GM12878 (cell line): ENCODE measurements around the gene TMEM272. TPM values are rescaled to one million over a fixed set of nuclear protein-coding genes. Genes with fewer than 3 reads are reported as not detected.

Experiments
- ATAC-seq: fragments of 200-7000 bp; cut with Tn5 transposase; 3 replicates; pipeline ENCODE4 v1.9.1; 2020; ENCODE audit warnings: mild to moderate bottlenecking, moderate library complexity
- BruUV-seq: library from RNA; stranded (reverse); fragments of 400-500 nt; replicated peaks from 2 replicates; lab custom pipeline; 2021; lab: Mats Ljungman, UMichigan
- CTCF ChIA-PET: fragments of 300-600 bp; sonication (Branson Sonifier 250); formaldehyde crosslinking; extraction: SDS; loops from one replicate; lab custom pipeline; 2021; ENCODE audit warnings: inconsistent platforms; lab: Yijun Ruan, JAX
- POLR2A ChIA-PET: fragments of 350-600 bp; formaldehyde crosslinking; extraction: SDS; loops from one replicate; lab custom pipeline; 2021; ENCODE audit warnings: inconsistent platforms; lab: Charles Lee
- RAD21 ChIA-PET: fragments of 300-600 bp; sonication (Branson Sonifier 250); formaldehyde crosslinking; loops from one replicate; lab custom pipeline; 2023; ENCODE audit warnings: antibody characterized with exemption; ENCODE audit not compliant: unreplicated experiment; lab: Charles Lee
- SMC1A ChIA-PET: fragments of 300-600 bp; sonication (Branson Sonifier 250); formaldehyde crosslinking; loops from one replicate; lab custom pipeline; 2023; ENCODE audit not compliant: unreplicated experiment, uncharacterized antibody; lab: Charles Lee
- DNase-seq: peaks from one replicate; pipeline ENCODE4 v3.0.0-alpha.2; 2011; ENCODE audit warnings: low read depth, low spot score
- FAIRE-seq: peaks from 3 replicates; lab custom pipeline; 2011; peaks lifted over from hg19 to GRCh38; lab: Jason Lieb, UNC
- H2AFZ ChIP-seq: 2 replicates; pipeline ENCODE4 v1.6.0; 2011; ENCODE audit warnings: low read depth, low read length, control low read depth; ENCODE audit not compliant: control insufficient read depth
- H3K27ac ChIP-seq: 2 replicates; pipeline ENCODE4 v1.5.1; 2011; ENCODE audit warnings: control low read depth; ENCODE audit not compliant: control insufficient read depth, insufficient read depth
- H3K27me3 ChIP-seq, 2 experiments: replicated peaks in 1 of 2; 2 replicates each; pipeline versions ENCODE4 v1.6.0 to v1.6.1; 2011; ENCODE audit warnings: low read length in 1 of 2; ENCODE audit not compliant: control insufficient read depth in 2 of 2, insufficient read depth in 2 of 2
- H3K36me3 ChIP-seq, 2 experiments: 2 replicates each; pipeline ENCODE4 v1.5.1; 2011; ENCODE audit warnings: low read length in 1 of 2; ENCODE audit not compliant: control insufficient read depth in 2 of 2, insufficient read depth in 2 of 2
- H3K4me1 ChIP-seq: 2 replicates; pipeline ENCODE4 v1.6.1; 2011; ENCODE audit warnings: mild to moderate bottlenecking, low read length, moderate library complexity, mixed read lengths; ENCODE audit not compliant: control insufficient read depth, insufficient read depth
- H3K4me2 ChIP-seq: 2 replicates; pipeline ENCODE4 v1.6.0; 2011; ENCODE audit warnings: control low read depth; ENCODE audit not compliant: control insufficient read depth, insufficient read depth
- H3K4me3 ChIP-seq: fragments of 200-600 bp; sonication (generic); 2 replicates; pipeline ENCODE4 v1.5.1; 2016
- H3K79me2 ChIP-seq: 2 replicates; pipeline ENCODE4 v1.6.0; 2011; ENCODE audit warnings: low read length; ENCODE audit not compliant: control insufficient read depth, insufficient read depth
- H3K9ac ChIP-seq: 2 replicates; pipeline ENCODE4 v1.8.0; 2011; ENCODE audit warnings: low read length, control low read depth, mixed read lengths; ENCODE audit not compliant: control insufficient read depth, insufficient read depth
- H3K9me3 ChIP-seq: replicated peaks from 3 replicates; pipeline ENCODE4 v1.5.1; 2011; ENCODE audit warnings: mild to moderate bottlenecking, low read length; ENCODE audit not compliant: control insufficient read depth, insufficient read depth
- H4K20me1 ChIP-seq: 2 replicates; pipeline ENCODE4 v1.6.0; 2011; ENCODE audit not compliant: control insufficient read depth, insufficient read depth
- ATF7 ChIP-seq: fragments of 450-650 bp; IDR thresholded peaks from 2 replicates; pipeline ENCODE4 v1.6.1; 2016; ENCODE audit warnings: low read depth, mild to moderate bottlenecking
- CREM ChIP-seq: IDR thresholded peaks from 2 replicates; pipeline ENCODE4 v1.6.1; 2014; ENCODE audit warnings: antibody characterized with exemption, low read depth
- GATAD2B ChIP-seq: fragments of 450-650 bp; conservative IDR thresholded peaks from 2 replicates; pipeline ENCODE4 v1.6.1; 2017; ENCODE audit warnings: low read depth, mild to moderate bottlenecking, moderate library complexity
- JUND ChIP-seq: IDR thresholded peaks from 2 replicates; pipeline ENCODE4 v1.6.1; 2012; ENCODE audit warnings: low read depth, mild to moderate bottlenecking, low read length, improper control_type of control experiment, moderate library complexity
- MEF2B ChIP-seq: fragments of 450-650 bp; IDR thresholded peaks from 2 replicates; pipeline ENCODE4 v1.6.1; 2018; ENCODE audit warnings: mild to moderate bottlenecking, moderate library complexity; ENCODE audit not compliant: partially characterized antibody, poor library complexity, severe bottlenecking
- PAX5 ChIP-seq: IDR thresholded peaks from 2 replicates; pipeline ENCODE4 v1.6.1; 2011; ENCODE audit warnings: low read depth, low read length, borderline replicate concordance
- POLR2A ChIP-seq: IDR thresholded peaks from 2 replicates; pipeline ENCODE4 v1.6.1; 2011; ENCODE audit warnings: low read depth, mild to moderate bottlenecking, low read length
- RFX5 ChIP-seq: IDR thresholded peaks from 2 replicates; pipeline ENCODE4 v1.6.1; 2011; ENCODE audit warnings: low read depth, low read length, improper control_type of control experiment
- STAT1 ChIP-seq: fragments of 450-650 bp; conservative IDR thresholded peaks from 2 replicates; pipeline ENCODE4 v1.6.1; 2014; ENCODE audit warnings: antibody characterized with exemption, mild to moderate bottlenecking
- SUZ12 ChIP-seq: fragments of 200-600 bp; sonication (generic); IDR thresholded peaks from one replicate; pipeline ENCODE4 v1.6.1; 2018; ENCODE audit warnings: antibody characterized with exemption, mild to moderate bottlenecking; ENCODE audit not compliant: unreplicated experiment
- TARDBP ChIP-seq: IDR thresholded peaks from 2 replicates; pipeline ENCODE4 v1.6.1; 2016; ENCODE audit warnings: borderline replicate concordance
- TCF12 ChIP-seq: IDR thresholded peaks from 2 replicates; pipeline ENCODE4 v1.6.1; 2011; ENCODE audit warnings: low read depth, mild to moderate bottlenecking, low read length
- ZNF384 ChIP-seq: IDR thresholded peaks from 2 replicates; pipeline ENCODE4 v1.6.1; 2012; ENCODE audit warnings: low read depth, mild to moderate bottlenecking, low read length, improper control_type of control experiment, borderline replicate concordance
- ZSCAN29 ChIP-seq: fragments of 450-650 bp; IDR thresholded peaks from 2 replicates; pipeline ENCODE4 v1.6.1; 2017; ENCODE audit warnings: mild to moderate bottlenecking, moderate library complexity
- WGBS: methylation state at CpG from one replicate; pipeline ENCODE4 v1.1.6; 2016; ENCODE audit warnings: low lambda C conversion rate; ENCODE audit not compliant: insufficient replicate concordance, insufficient coverage; ENCODE audit errors: missing lambda C conversion rate; 5-methylcytosine and 5-hydroxymethylcytosine counted together
- in situ Hi-C: fragments of 300-500 bp; cut with MboI; formaldehyde crosslinking; loops from 9 replicates; pipeline ENCODE4 v1.14.3; 2018; ENCODE audit warnings: mixed read lengths
- intact Hi-C: fragments of 100-400 bp; cut with micrococcal nuclease; formaldehyde crosslinking; loops from one replicate; pipeline ENCODE4 v1.14.2; 2022; ENCODE audit not compliant: unreplicated experiment
- polyA plus RNA-seq, 11 experiments: library from polyadenylated mRNA; depleted of rRNA in 4 of 11; unstranded in 6 of 11; stranded (reverse) in 5 of 11; fragments of >200 nt; fragmentation: Nextera tagmentation in 4 of 11; fragmentation: Illumina TruSeq in 1 of 11; extraction: Ambion mirVana in 4 of 11; extraction: Trizol in 1 of 11; gene quantifications; 1 replicate in 1 of 11; 2 replicates in 10 of 11; pipeline versions ENCODE4 v1.2.1 to v1.2.3, GENCODE V29; 2011 to 2016; ENCODE audit warnings: inconsistent platforms in 2 of 11, missing spikeins in 2 of 11, low read depth in 1 of 11
- total RNA-seq, 4 experiments: library from RNA; depleted of rRNA in 3 of 4; stranded (reverse); fragments of >200 nt in 3 of 4; fragmentation: Illumina TruSeq in 1 of 4; extraction: Trizol in 1 of 4; gene quantifications; 2 replicates each; pipeline versions ENCODE4 v1.2.1 to v1.2.3, GENCODE V29; 2013 to 2021
- TF ChIP-seq, protein P1 (sequence below): fragments of 450-650 bp; IDR thresholded peaks from 2 replicates; pipeline ENCODE4 v1.6.1; 2017; ENCODE audit warnings: mild to moderate bottlenecking, moderate library complexity

Gene TMEM272
- total and polyA plus RNA-seq, 10 of the 15 experiments (the other 5 are each of a cell fraction or from before 2014, with no cell fraction given): 0.01 to 0.04 TPM; not detected in 8

DNA sequence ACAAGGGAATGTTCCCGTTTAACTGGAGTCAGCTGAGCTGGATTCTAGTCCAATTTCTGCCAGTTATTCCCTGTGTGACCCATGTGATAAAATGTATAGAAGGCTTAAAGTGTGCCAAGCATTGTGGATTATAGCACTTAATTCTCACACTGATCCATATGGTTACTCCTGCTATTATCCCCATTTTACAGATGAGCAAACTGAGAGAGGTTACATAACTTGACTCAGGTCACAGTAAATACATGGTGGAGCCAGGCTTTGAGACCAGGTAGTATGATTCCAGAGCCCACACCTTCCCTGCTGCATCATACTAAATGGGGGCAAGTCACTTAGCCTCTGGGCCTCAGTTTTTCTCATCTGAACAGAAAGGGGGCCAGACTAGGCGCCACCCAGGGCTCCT, 39.1 kb downstream of the TMEM272 start:
- Histone ChIP-seq H3K4me1 (peaks cover 17% of the 10 kb centered on the region), H3K9ac (no peak overlapping the region), H3K4me3 (no peak overlapping the region), H2AFZ (no peak overlapping the region), H3K4me2 (no peak overlapping the region), H3K9me3 (no peaks in the 10 kb centered on the region), H3K27me3 (no peaks in the 10 kb centered on the region), H4K20me1 (no peaks in the 10 kb centered on the region), H3K36me3 (no peaks in the 10 kb centered on the region), H3K27ac (no peak overlapping the region), H3K79me2 (no peaks in the 10 kb centered on the region; the same call in 1 of the 2 replicates)
- 96% methylated on average over 2 of the region's 2 CpGs for WGBS
- POLR2A ChIA-PET: interaction anchor here (0.6 to 1.4 kb wide), 4 partner anchors 8 to 353 kb away, joined by 3 to 4 read pairs (median 3); partner anchors contain the start of gene INTS6
- FAIRE-seq (no peak), DNase-seq (no peak), ATAC-seq (no peak)
- RAD21 ChIA-PET: interaction anchor here (0.9 to 1.1 kb wide), 2 partner anchors 8 to 9 kb away, joined by 3 to 5 read pairs; no protein-coding TSS in a partner anchor
- intact Hi-C loops (no loop called here), in situ Hi-C loops (no loop called here)
- no peak for TF ChIP-seq CREM
- no peak for TF ChIP-seq MEF2B
- no peak for TF ChIP-seq TCF12
- no peak for TF ChIP-seq JUND
- no peak for TF ChIP-seq ATF7
- TF ChIP-seq, protein P1, sequence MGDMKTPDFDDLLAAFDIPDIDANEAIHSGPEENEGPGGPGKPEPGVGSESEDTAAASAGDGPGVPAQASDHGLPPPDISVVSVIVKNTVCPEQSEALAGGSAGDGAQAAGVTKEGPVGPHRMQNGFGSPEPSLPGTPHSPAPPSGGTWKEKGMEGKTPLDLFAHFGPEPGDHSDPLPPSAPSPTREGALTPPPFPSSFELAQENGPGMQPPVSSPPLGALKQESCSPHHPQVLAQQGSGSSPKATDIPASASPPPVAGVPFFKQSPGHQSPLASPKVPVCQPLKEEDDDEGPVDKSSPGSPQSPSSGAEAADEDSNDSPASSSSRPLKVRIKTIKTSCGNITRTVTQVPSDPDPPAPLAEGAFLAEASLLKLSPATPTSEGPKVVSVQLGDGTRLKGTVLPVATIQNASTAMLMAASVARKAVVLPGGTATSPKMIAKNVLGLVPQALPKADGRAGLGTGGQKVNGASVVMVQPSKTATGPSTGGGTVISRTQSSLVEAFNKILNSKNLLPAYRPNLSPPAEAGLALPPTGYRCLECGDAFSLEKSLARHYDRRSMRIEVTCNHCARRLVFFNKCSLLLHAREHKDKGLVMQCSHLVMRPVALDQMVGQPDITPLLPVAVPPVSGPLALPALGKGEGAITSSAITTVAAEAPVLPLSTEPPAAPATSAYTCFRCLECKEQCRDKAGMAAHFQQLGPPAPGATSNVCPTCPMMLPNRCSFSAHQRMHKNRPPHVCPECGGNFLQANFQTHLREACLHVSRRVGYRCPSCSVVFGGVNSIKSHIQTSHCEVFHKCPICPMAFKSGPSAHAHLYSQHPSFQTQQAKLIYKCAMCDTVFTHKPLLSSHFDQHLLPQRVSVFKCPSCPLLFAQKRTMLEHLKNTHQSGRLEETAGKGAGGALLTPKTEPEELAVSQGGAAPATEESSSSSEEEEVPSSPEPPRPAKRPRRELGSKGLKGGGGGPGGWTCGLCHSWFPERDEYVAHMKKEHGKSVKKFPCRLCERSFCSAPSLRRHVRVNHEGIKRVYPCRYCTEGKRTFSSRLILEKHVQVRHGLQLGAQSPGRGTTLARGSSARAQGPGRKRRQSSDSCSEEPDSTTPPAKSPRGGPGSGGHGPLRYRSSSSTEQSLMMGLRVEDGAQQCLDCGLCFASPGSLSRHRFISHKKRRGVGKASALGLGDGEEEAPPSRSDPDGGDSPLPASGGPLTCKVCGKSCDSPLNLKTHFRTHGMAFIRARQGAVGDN: no peak
- TF ChIP-seq SUZ12: no peak
- TF ChIP-seq GATAD2B: no peak
- TF ChIP-seq POLR2A: no peak
- no peak for TF ChIP-seq TARDBP
- no peak for TF ChIP-seq ZNF384
- TF ChIP-seq ZSCAN29: no peak
- TF ChIP-seq STAT1: no peak
- TF ChIP-seq RFX5: no peak
- TF ChIP-seq PAX5: no peak
- no TSS peak for BruUV-seq
- CTCF ChIA-PET: interaction anchor here (1.7 to 2.5 kb wide), 3 partner anchors 8 to 44 kb away, joined by 5 to 12 read pairs (median 8); no protein-coding TSS in a partner anchor
- SMC1A ChIA-PET: interaction anchor here (0.6 to 2.4 kb wide), 8 partner anchors 8 to 103 kb away, joined by 3 to 19 read pairs (median 5); partner anchors contain the start of gene TMEM272
